ENCODE results near the gene HOXD11. TPM values are rescaled to one million over a fixed set of nuclear protein-coding genes. Genes with fewer than 3 reads are reported as not detected.

HOXD11 gene
- total RNA-seq, 1 experiment from 2014 or later = not detected

DNA sequence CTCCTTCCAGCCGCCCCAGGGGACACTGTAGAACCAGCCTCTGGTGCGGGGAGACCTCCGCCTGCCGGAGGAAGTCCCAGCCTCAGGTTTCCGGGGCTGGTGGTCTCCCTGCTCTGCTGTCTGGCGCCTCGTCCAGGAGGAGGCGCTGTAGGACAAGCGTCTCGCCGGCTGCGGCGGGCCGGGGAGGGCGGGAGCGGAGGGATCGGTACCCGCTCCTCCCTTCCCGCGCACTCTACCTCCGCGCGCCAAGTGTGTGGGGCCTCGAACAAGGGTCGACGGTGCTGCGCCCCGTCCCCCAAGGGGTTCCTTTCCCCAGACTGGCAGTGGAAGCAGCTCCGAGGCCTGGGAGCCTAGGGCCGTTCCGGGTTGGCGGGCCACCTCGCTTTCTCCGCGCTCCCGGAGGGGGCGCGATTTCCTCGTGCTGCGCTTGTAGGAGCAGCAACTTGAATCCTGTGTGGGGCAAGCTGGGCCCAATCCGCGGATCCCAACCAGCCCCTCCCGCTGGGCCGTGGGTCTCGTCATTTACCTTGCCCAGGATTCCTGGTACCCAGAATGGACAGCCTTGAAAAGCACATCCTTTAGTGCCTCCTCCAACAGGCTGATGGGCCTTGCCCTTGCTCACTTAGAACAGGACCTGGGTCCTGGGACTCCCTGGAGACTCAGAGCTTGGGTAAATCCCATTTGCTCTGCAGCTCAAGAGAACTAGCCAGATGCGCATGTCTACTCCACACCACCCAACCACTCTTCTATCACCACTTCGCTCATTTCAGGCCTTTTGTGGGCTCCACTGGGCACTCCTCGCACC lies 33.6 kb downstream of the HOXD11 start:
- H3K36me3 Mint-ChIP-seq (ENCODE audit: insufficient read depth, unreplicated experiment) = no peaks in the 10 kb centered on the region
- TF ChIP-seq, protein P1, sequence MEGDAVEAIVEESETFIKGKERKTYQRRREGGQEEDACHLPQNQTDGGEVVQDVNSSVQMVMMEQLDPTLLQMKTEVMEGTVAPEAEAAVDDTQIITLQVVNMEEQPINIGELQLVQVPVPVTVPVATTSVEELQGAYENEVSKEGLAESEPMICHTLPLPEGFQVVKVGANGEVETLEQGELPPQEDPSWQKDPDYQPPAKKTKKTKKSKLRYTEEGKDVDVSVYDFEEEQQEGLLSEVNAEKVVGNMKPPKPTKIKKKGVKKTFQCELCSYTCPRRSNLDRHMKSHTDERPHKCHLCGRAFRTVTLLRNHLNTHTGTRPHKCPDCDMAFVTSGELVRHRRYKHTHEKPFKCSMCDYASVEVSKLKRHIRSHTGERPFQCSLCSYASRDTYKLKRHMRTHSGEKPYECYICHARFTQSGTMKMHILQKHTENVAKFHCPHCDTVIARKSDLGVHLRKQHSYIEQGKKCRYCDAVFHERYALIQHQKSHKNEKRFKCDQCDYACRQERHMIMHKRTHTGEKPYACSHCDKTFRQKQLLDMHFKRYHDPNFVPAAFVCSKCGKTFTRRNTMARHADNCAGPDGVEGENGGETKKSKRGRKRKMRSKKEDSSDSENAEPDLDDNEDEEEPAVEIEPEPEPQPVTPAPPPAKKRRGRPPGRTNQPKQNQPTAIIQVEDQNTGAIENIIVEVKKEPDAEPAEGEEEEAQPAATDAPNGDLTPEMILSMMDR (IDR thresholded peaks at IDR 0.05; ENCODE audit: unreplicated experiment) = peak; percentile 96
- POLR2A ChIA-PET = interaction anchor here (0.9 to 2.9 kb wide), 5 partner anchors 314 to 496 kb away, joined by 3 to 20 read pairs (median 6); no protein-coding TSS in a partner anchor
- H3K4me1 Mint-ChIP-seq (ENCODE audit: insufficient read depth, unreplicated experiment) = no peaks in the 10 kb centered on the region
- no peaks in the 10 kb centered on the region for H3K9me3 Mint-ChIP-seq (ENCODE audit: unreplicated experiment)
- CTCF ChIA-PET = interaction anchor here (0.6 to 10.1 kb wide), 86 partner anchors 9 to 1600 kb away, joined by 3 to 190 read pairs (median 4); no protein-coding TSS in a partner anchor
- intact Hi-C loops (cut with micrococcal nuclease) = loop anchor here (1.0 to 10.0 kb wide), 4 partner anchors 174 to 498 kb away; no protein-coding TSS in a partner anchor
- no TSS peak for BruUV-seq (replicated peaks)
- H3K27ac Mint-ChIP-seq (ENCODE audit: low read depth, unreplicated experiment) = no peak overlapping the region
- H3K27me3 Mint-ChIP-seq (ENCODE audit: insufficient read depth, unreplicated experiment) = no peaks in the 10 kb centered on the region
- peak; percentile 73 for DNase-seq (ENCODE audit: unreplicated experiment)
- H3K4me3 Mint-ChIP-seq (ENCODE audit: unreplicated experiment) = peak overlapping the region; percentile 57

GRCh38 chr2:176142281-176142680 lies 35.2 kb downstream of the HOXD11 start:
- H3K36me3 Mint-ChIP-seq (ENCODE audit: insufficient read depth, unreplicated experiment) = no peaks in the 10 kb centered on the region
- H3K4me3 Mint-ChIP-seq (ENCODE audit: unreplicated experiment) = no peak overlapping the region
- no peaks in the 10 kb centered on the region for H3K4me1 Mint-ChIP-seq (ENCODE audit: insufficient read depth, unreplicated experiment)
- ChIA-PET CTCF (interaction anchor here (0.7 to 10.1 kb wide), 8 partner anchors 104 to 506 kb away, joined by 3 to 190 read pairs (median 46); no protein-coding TSS in a partner anchor), POLR2A (no interaction called here)
- no TSS peak for BruUV-seq (replicated peaks)
- TF ChIP-seq, protein P1 (IDR thresholded peaks at IDR 0.05; ENCODE audit: unreplicated experiment) = no peak
- no peak overlapping the region for H3K27ac Mint-ChIP-seq (ENCODE audit: low read depth, unreplicated experiment)
- H3K27me3 Mint-ChIP-seq (ENCODE audit: insufficient read depth, unreplicated experiment) = no peaks in the 10 kb centered on the region
- intact Hi-C loops (cut with micrococcal nuclease) = loop anchor here (10.0 kb wide), 1 partner anchor 173 kb away; no protein-coding TSS in a partner anchor
- H3K9me3 Mint-ChIP-seq (ENCODE audit: unreplicated experiment) = no peaks in the 10 kb centered on the region
- no peak for DNase-seq (ENCODE audit: unreplicated experiment)

- no peaks in the 10 kb centered on the region for H3K9me3 Mint-ChIP-seq (ENCODE audit: unreplicated experiment)
- no peaks in the 10 kb centered on the region for H3K4me1 Mint-ChIP-seq (ENCODE audit: insufficient read depth, unreplicated experiment)
- DNase-seq (ENCODE audit: unreplicated experiment) = no peak
- no peak overlapping the region for H3K4me3 Mint-ChIP-seq (ENCODE audit: unreplicated experiment)
- no peak overlapping the region for H3K27ac Mint-ChIP-seq (ENCODE audit: low read depth, unreplicated experiment)
- TF ChIP-seq, protein P1 (IDR thresholded peaks at IDR 0.05; ENCODE audit: unreplicated experiment) = no peak
- no TSS peak for BruUV-seq (replicated peaks)
- ChIA-PET CTCF (interaction anchor here (0.5 to 10.1 kb wide), 9 partner anchors 310 to 669 kb away, joined by 3 to 190 read pairs (median 9); no protein-coding TSS in a partner anchor), POLR2A (interaction anchor here (0.5 to 1.0 kb wide), 2 partner anchors 312 to 513 kb away, joined by 3 read pairs; no protein-coding TSS in a partner anchor)
- intact Hi-C loops (cut with micrococcal nuclease) = loop anchor here (10.0 kb wide), 1 partner anchor 169 kb away; no protein-coding TSS in a partner anchor
- no peaks in the 10 kb centered on the region for H3K27me3 Mint-ChIP-seq (ENCODE audit: insufficient read depth, unreplicated experiment)
- H3K36me3 Mint-ChIP-seq (ENCODE audit: insufficient read depth, unreplicated experiment) = no peaks in the 10 kb centered on the region
These were observed 38.2 kb downstream of the HOXD11 start for GRCh38 chr2:176145085-176145969.
